ENCODE results near the gene SEC31B. TPM values are rescaled to one million over a fixed set of nuclear protein-coding genes. Genes with fewer than 3 reads are reported as not detected.

Gene SEC31B
- polyA plus RNA-seq, 1 donor from 2014 or later, result 17.1 TPM

GRCh38 chr10:100477970-100478369 lies 41.7 kb downstream of the SEC31B start:
- peaks cover 63% of the 10 kb centered on the region for H3K27me3 ChIP-seq (ENCODE audit: insufficient read depth, low read depth, low read length)
- H2AFZ ChIP-seq (ENCODE audit: low read depth, low read length), result no peak overlapping the region
- no peaks in the 10 kb centered on the region for H3K79me2 ChIP-seq (replicated peaks; ENCODE audit: insufficient read depth, low read length)

GRCh38 chr10:100470367-100470766 lies 49.3 kb downstream of the SEC31B start:
- Histone ChIP-seq H2AFZ (ENCODE audit: low read depth, low read length) (no peak overlapping the region), H4K20me1 (ENCODE audit: insufficient read depth) (no peaks in the 10 kb centered on the region), H3K9me2 (ENCODE audit: insufficient read depth, low read length) (no peaks in the 10 kb centered on the region), H3K27me3 (ENCODE audit: insufficient read depth, low read depth, low read length) (peaks cover 59% of the 10 kb centered on the region), H3K4me2 (ENCODE audit: low read length) (no peak overlapping the region), H3K9me3 (ENCODE audit: low read length) (no peaks in the 10 kb centered on the region), H3F3A (ENCODE audit: insufficient read depth, low read length, poor library complexity, severe bottlenecking) (no peaks in the 10 kb centered on the region), H3K79me2 (replicated peaks; ENCODE audit: insufficient read depth, low read length) (no peaks in the 10 kb centered on the region), H3K4me3 (ENCODE audit: low read length) (no peak overlapping the region), H3K27ac (ENCODE audit: low read length) (no peak overlapping the region), H3K36me3 (ENCODE audit: insufficient read depth, low read length) (no peaks in the 10 kb centered on the region), H3K9ac (ENCODE audit: low read length) (no peak overlapping the region)
- TF ChIP-seq MXI1 (conservative IDR thresholded peaks at IDR 0.05; ENCODE audit: poor library complexity, severe bottlenecking) (no peak), SMC3 (conservative IDR thresholded peaks at IDR 0.05; ENCODE audit: poor library complexity) (no peak), REST (IDR thresholded peaks at IDR 0.05; ENCODE audit: borderline replicate concordance) (no peak), CTCF (IDR thresholded peaks at IDR 0.05; ENCODE audit: poor library complexity, severe bottlenecking) (no peak), TAF1 (IDR thresholded peaks at IDR 0.05; ENCODE audit: low read depth) (no peak), EP300 (conservative IDR thresholded peaks at IDR 0.05; ENCODE audit: poor library complexity, severe bottlenecking) (no peak)

More at GRCh38 chr10:100477970-100478369, 41.7 kb downstream of the SEC31B start:
- Histone ChIP-seq H3K27ac (ENCODE audit: low read length) (no peak overlapping the region), H3K9me3 (ENCODE audit: low read length) (no peaks in the 10 kb centered on the region), H3K9ac (ENCODE audit: low read length) (no peak overlapping the region), H3K36me3 (ENCODE audit: insufficient read depth, low read length) (no peaks in the 10 kb centered on the region), H4K20me1 (ENCODE audit: insufficient read depth) (no peaks in the 10 kb centered on the region), H3K4me3 (ENCODE audit: low read length) (no peak overlapping the region), H3F3A (ENCODE audit: insufficient read depth, low read length, poor library complexity, severe bottlenecking) (no peaks in the 10 kb centered on the region), H3K9me2 (ENCODE audit: insufficient read depth, low read length) (no peaks in the 10 kb centered on the region), H3K4me2 (ENCODE audit: low read length) (no peak overlapping the region)
- TF ChIP-seq SMC3 (conservative IDR thresholded peaks at IDR 0.05; ENCODE audit: poor library complexity), result no peak
- TF ChIP-seq REST (IDR thresholded peaks at IDR 0.05; ENCODE audit: borderline replicate concordance), result no peak
- no peak for TF ChIP-seq POLR2AphosphoS5 (IDR thresholded peaks at IDR 0.05)
- TF ChIP-seq MXI1 (conservative IDR thresholded peaks at IDR 0.05; ENCODE audit: poor library complexity, severe bottlenecking), result no peak
- TF ChIP-seq CTCF (IDR thresholded peaks at IDR 0.05; ENCODE audit: poor library complexity, severe bottlenecking), result no peak
- no peak for TF ChIP-seq EP300 (conservative IDR thresholded peaks at IDR 0.05; ENCODE audit: poor library complexity, severe bottlenecking)
- TF ChIP-seq RAD21 (conservative IDR thresholded peaks at IDR 0.05), result no peak
- TF ChIP-seq TAF1 (IDR thresholded peaks at IDR 0.05; ENCODE audit: low read depth), result no peak
- TF ChIP-seq EZH2 (IDR thresholded peaks at IDR 0.05; ENCODE audit: borderline replicate concordance, insufficient read depth, low read length, poor library complexity, severe bottlenecking), result no peak
